Activated naive CD4-positive, alpha-beta T cell treated with anti-CD3 and anti-CD28 coated beads, Interleukin-2, amount 50 U/mL, for 72 hours (primary cell): ENCODE results near the gene TOM1. TPM values are rescaled to one million over a fixed set of nuclear protein-coding genes. Genes with fewer than 3 reads are reported as not detected.

Source experiments
- ATAC-seq, 2 donors: fragments of 150-1000 bp; cut with Tn5 transposase; 2 replicates each; pipeline ENCODE4 v1.10.0; 2021; ENCODE audit warnings: mild to moderate bottlenecking in 2 of 2, moderate library complexity in 2 of 2
- DNase-seq, 2 donors: peaks; one replicate each; pipeline ENCODE4 v3.0.0; 2021 to 2022; ENCODE audit warnings: low spot score in 2 of 2
- H3K27ac Mint-ChIP-seq, 2 donors: one replicate each; pipeline ENCODE4 v1.8.0; 2022; ENCODE audit warnings: mild to moderate bottlenecking in 2 of 2, mixed read lengths in 2 of 2
- H3K36me3 Mint-ChIP-seq, 2 donors: one replicate each; pipeline ENCODE4 v1.8.0; 2022; ENCODE audit warnings: mixed read lengths in 2 of 2
- H3K9me3 Mint-ChIP-seq, 2 donors: one replicate each; pipeline ENCODE4 v1.8.0; 2022; ENCODE audit warnings: mixed read lengths in 2 of 2
- total RNA-seq, 2 donors: library from RNA; stranded (reverse); gene quantifications; one replicate each; pipeline ENCODE4 v1.2.3, GENCODE V29; 2022

TOM1 gene
- total RNA-seq, 2 donors from 2014 or later: 28.5 to 56.7 TPM

DNA sequence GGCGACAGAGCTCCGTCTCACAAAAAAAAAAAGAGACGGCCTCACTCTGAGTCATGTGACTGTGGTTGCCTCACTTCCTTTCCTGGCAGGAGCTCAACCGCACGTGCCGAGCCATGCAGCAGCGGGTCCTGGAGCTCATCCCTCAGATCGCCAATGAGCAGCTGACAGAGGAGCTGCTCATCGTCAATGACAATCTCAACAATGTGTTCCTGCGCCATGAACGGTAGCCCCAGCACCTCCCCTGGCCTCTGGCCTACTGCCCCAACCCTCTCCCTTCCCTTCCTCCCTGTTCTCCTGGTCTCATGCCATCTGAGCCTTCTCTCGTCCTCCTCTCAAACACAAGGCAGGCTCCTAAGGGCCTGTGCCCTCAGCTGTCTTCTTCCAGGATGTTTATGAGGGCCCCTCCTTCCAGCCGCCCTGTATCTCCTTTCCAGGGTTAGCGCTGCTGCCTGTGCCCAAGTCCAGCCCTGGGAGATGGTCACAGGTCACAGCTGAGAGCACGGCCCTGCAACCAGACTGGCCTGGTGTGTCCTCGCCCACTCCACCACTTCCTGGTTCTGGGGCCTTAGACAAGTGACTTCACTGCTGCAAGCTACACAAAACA lies 30.7 kb downstream of the TOM1 start:
- ATAC-seq (peak; percentile 76 to 88), DNase-seq (peak; percentile 40 to 71)
- peak overlapping the region; percentile 79 to 91 for H3K27ac Mint-ChIP-seq
- peaks cover 6 to 11% of the 10 kb centered on the region in 2 donors for H3K36me3 Mint-ChIP-seq
- no peaks in the 10 kb centered on the region for H3K9me3 Mint-ChIP-seq

DNA sequence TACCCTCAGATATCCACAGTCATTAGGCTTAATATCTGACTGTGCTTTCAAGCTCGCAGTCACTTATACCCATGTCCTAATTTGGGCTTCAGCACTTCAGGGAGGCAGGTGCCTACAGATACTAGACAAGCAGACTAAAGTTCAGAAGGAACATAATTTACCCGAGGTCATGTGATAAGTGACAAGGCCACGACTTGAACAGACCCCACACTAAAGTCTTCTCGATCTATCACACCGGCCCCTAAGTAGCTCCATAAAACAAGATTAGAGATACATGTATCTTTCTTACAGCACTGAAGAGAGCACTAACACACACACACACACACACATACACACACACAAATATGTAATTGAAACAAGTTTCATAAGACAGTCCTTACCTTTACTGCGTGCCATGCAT lies 32.6 kb downstream of the TOM1 start:
- Mint-ChIP-seq H3K9me3 (no peaks in the 10 kb centered on the region), H3K36me3 (peaks cover 6 to 11% of the 10 kb centered on the region in 2 donors), H3K27ac (no peak overlapping the region)
- ATAC-seq (no peak), DNase-seq (no peak)

DNA sequence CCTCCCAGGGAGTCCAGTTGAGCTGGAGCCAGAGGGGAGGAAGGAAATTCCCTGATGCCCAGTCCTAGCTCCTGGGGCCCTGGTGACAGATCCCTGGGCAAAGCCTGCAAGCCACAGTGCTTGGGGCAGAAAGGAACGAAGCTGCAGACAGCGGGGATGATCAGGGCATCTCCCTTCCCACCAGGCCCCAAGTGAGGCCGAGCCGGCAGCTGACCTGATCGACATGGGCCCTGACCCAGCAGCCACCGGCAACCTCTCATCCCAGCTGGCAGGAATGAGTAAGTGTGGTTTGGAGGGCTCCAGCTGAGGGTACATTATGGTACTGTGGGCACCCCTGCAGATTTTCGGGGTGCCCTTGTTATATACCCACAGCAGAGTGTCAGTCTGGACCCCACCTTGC lies 33.5 kb downstream of the TOM1 start:
- DNase-seq (no peak), ATAC-seq (no peak)
- Mint-ChIP-seq H3K27ac (peak overlapping the region in 1 of 2 donors; percentile 52), H3K36me3 (peaks cover 6 to 11% of the 10 kb centered on the region in 2 donors), H3K9me3 (no peaks in the 10 kb centered on the region)

DNA sequence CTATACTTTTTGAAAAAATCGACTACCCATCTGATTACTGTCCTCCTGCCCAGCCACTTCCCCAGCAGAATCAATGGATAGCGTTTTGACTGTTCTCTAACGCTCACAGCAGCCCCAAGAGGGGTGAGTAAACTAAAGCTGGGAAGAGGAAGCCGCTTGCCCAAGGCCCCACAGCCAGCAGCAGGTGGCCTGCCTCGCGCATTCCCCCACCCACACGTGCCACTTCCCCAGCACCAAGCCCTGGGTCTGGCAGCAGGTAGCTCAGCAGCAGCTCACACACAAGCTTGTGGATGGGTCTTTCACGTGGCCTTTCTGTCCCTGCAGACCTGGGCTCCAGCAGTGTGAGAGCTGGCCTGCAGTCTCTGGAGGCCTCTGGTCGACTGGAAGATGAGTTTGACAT lies 34.3 kb downstream of the TOM1 start:
- no peak for DNase-seq
- peaks cover 6 to 11% of the 10 kb centered on the region in 2 donors for H3K36me3 Mint-ChIP-seq
- H3K9me3 Mint-ChIP-seq: no peaks in the 10 kb centered on the region
- ATAC-seq: peak; percentile 17 to 33
- H3K27ac Mint-ChIP-seq: peak overlapping the region in 1 of 2 donors; percentile 52

DNA sequence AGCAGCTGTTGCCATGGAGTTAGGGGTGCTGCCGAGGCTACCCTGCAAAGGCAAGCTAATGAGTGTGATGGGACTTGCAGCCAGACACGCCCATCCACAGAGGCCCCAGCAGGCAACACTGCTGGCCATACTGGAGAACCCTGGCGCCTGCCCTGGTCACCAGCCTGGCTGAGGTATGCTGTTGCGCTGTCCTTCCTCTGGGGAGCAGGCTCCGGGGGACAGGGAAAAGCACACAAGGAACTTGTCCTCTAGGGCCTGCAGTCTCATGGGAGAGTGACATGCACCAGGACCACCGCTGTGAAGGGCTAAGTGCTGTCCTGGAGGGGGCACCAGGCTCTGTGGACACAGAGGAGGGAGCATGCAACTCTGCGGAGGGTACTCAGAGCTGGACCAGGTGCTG lies 35.8 kb downstream of the TOM1 start:
- Mint-ChIP-seq H3K27ac (peak overlapping the region; percentile 46 to 52), H3K36me3 (peaks cover 7% of the 10 kb centered on the region in 2 donors), H3K9me3 (no peaks in the 10 kb centered on the region)
- DNase-seq (no peak), ATAC-seq (no peak)

DNA sequence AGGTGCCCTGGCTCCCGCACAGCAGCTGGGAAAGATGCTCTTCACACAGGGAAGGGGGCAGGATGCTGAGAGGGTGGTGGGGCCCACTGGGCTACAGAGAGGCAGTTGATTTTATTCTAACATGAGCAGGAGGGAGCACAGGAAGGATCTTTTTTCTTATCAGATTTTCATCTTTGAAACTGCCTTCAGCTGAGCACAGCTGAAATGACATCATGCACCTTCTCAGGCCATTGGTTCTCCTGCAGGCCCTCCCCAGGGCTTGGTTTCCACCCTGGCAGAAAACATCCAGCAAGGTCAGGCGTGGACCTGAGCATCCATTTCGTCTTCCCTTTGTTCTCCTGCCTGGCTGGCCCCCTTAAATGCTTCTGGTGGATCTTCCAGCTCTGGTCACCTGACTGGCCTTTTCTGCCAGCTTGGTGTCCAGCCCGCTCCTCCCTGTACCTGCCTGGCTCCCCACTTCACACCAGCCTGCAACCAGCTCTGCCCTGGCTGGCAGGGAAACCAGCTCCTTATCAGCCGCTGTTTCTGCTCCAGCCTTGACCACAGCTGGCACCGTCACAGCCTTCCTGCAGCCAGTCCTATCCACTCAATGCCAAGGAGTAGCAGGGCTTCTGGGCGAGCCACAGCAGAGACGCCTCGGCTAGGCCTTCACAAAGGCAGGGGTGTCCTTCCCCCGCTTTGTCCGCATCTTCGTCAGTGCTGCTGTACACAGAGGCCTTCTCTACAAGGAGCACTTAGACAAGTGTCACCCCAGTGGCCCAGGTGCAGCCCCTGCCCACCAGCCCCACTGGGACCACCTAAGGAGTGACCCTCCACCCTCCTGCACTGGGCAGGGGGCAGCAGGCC lies 36.5 kb downstream of the TOM1 start:
- Mint-ChIP-seq H3K36me3 (peaks cover under 1 to 5% of the 10 kb centered on the region in 2 donors), H3K27ac (peak overlapping the region; percentile 46 to 52), H3K9me3 (no peaks in the 10 kb centered on the region)
- DNase-seq (no peak), ATAC-seq (no peak)

DNA sequence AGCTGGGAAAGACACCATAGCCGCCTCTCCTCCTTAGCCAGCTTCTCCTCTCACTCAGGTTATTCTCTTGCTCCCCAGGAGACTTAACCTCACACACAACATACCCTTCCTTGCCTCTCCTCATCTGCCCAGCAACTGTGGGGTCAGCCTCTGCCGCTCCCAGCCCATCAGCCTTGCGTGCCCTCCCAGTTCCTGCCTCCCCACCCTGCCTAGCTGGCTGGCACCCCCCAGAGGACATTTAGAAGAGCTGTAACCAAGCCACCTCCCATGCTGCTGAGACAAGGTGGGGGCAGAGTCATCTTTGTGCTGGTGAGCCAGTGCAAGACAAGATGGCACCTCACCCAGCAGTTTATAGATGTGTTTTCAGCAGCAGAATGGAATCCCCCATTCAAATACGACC lies 38.2 kb downstream of the TOM1 start:
- no peak overlapping the region for H3K27ac Mint-ChIP-seq
- peaks cover 0 to 5% of the 10 kb centered on the region in 2 donors for H3K36me3 Mint-ChIP-seq
- no peaks in the 10 kb centered on the region for H3K9me3 Mint-ChIP-seq
- ATAC-seq (no peak), DNase-seq (no peak)

DNA sequence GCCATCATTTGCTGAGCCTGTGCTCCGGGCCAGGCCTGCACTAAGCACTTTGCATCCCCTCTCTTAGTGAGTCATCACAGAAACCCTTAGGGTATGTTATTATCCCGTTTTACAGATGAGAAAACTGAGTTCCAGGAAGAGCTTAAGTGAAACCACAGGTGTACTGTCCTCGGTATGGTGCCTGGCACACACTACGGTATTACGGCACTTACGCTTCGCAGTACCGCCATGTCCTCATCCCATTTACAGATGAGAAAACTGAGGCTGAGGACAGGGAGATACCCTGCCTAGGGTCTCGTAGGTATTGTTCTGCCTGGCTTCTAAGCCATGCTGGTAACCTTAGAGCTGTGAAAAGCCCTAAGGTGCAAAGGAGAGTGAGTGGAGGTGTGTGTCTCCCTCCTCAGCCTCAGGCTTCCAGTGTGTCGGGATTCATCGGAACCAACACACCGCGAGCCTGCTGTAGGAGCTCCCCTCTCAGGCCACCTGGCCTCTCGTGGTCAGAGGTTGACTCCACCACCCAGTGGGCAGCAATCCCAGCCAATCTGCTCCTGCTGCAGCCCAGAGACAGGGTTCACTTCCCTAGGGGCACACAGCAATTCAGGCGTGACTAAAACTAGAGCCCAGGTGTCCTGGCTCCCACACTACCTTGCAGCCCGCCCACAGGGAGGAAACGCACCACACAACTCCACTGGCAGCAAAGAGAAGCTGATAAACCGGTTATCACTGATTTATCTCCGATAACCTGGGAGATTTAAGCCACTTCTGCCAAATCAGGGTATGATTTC lies 41.6 kb downstream of the TOM1 start:
- Mint-ChIP-seq H3K9me3 (no peaks in the 10 kb centered on the region), H3K27ac (no peak overlapping the region), H3K36me3 (peaks cover 0 to 5% of the 10 kb centered on the region in 2 donors)
- DNase-seq (no peak), ATAC-seq (no peak)

DNA sequence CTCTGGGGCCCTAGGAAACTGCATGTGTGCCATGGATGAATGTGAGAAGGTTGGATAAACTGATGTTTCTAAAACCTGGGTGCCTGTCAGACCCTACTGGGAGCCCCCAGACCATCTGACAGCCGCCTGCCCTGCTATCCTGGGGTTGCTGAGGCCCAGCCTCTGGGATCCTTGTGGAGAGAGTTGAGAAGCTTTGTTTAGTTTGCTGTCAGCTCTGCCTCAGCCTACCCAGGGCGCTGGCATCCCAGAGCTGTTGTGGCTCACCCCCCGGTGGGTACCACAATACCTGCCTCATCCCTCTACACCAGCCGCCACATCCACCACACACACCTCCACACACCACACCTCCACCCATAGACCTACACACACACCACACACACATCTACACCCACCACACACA lies 42.7 kb downstream of the TOM1 start:
- H3K36me3 Mint-ChIP-seq: peaks cover 0 to 5% of the 10 kb centered on the region in 2 donors
- H3K27ac Mint-ChIP-seq: no peak overlapping the region
- ATAC-seq: peak; percentile 22 to 25
- no peak for DNase-seq
- H3K9me3 Mint-ChIP-seq: no peaks in the 10 kb centered on the region

DNA sequence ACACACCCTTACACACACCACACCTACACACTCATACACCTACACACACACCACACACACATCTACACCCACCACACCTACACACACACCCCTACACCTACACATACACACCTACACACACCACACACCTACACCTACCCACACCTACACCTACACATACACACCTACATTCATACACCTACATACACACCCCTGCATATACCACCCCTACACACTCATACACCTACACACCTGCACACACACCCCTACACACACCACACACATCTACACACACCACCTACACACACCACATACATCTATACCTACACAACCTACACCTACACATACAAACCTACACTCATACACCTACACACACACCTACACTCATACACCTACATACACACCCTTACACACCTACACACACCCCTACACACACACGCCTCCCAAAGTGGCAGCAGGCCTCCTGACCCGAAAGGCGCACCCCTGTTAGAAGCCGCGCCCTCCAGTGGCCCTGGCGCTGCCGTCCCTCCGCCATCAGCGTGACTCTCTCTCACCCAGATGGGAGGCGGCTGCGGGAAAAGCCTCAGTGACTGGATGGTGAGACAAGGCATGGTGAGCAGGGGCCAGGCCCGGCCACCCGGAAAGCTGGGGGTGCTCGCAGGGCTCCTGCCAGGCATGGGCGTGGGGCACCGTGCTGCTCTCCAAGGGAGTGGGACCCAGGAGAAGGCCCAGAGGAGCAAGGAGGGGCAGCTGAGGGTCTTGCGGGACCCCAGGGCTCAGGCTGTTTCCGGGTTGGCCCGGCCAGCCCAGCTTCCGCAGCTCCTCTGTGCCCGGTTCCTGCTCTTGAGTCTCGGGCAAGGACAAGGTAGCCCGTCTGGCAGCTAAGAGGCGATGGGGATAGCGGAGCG lies 44.2 kb downstream of the TOM1 start:
- no peak for ATAC-seq
- Mint-ChIP-seq H3K36me3 (peaks cover 0 to 5% of the 10 kb centered on the region in 2 donors), H3K27ac (no peak overlapping the region), H3K9me3 (no peaks in the 10 kb centered on the region)
- no peak for DNase-seq

DNA sequence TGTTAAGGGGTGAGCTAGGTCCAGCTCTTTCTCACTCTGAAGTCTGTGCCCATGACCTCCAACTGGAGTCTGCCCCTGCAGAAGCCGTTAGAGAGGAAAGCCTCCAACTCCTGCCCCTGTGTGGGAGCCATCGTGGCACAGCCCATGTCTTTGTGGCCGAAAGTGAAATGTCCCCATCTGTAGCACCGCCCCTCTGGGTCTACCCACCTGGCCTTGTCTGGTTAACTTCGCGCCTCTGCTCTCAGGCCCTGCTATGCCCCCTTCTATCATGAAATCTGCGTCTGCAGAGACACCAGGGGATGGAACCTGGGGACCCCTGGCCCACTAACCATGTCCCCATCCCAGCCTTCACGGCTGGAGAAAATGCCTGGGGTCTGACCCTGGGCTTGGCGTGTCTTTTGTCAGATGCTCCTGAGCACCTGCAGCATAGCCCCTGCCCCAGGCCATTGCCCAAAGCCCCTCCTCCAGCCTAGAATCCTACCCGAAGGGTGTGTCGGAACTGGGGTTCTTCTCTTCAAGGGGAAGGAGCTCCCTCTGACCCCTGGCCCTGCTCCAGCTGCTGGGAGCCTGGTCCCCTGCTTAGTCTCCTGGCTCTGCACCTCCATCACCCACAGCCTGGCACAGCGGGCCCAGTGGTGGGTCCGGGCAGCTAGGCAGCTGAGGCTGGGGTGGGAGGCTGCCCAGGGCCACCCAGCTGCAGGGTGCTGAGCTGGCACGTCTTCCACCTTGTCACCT lies 45.4 kb downstream of the TOM1 start:
- ATAC-seq (no peak), DNase-seq (no peak)
- Mint-ChIP-seq H3K27ac (peak overlapping the region in 1 of 2 donors; percentile 28), H3K36me3 (peaks cover 0 to under 1% of the 10 kb centered on the region in 2 donors), H3K9me3 (no peaks in the 10 kb centered on the region)

DNA sequence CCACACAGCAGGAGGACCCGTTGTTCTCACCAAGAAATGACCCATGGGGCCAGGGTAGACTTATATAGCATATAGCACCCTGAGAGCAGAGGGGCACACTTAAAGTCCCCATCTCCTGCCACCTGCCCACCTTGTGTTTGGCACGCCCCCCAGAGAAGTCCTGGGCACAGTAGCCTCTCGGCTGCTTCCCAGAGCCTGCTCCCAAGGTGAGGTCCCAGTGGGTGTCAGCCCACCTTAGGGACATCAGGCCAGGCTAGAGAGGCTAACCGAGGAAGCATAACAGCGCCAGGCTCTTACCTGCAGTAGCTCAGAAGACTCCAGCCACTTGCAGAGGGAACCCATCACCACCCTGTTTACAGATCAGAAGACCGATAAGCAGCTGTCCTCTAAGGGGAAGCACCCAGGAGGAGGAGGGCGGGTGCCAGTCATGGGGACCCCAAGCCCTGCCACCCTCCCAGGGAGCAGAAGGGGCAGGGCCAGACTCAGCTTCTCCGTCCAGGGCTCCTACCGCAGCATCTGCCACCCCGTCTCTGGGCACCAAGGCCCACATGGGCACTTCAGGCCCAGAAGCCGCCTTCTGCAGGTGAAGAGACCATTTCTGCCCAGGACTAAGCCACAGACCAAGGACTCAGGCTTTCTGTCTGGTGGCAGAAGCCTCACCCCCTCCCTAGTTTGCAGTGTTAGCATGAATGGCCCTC lies 46.3 kb downstream of the TOM1 start:
- DNase-seq: no peak
- H3K27ac Mint-ChIP-seq: peak overlapping the region in 1 of 2 donors; percentile 28
- no peak for ATAC-seq

DNA sequence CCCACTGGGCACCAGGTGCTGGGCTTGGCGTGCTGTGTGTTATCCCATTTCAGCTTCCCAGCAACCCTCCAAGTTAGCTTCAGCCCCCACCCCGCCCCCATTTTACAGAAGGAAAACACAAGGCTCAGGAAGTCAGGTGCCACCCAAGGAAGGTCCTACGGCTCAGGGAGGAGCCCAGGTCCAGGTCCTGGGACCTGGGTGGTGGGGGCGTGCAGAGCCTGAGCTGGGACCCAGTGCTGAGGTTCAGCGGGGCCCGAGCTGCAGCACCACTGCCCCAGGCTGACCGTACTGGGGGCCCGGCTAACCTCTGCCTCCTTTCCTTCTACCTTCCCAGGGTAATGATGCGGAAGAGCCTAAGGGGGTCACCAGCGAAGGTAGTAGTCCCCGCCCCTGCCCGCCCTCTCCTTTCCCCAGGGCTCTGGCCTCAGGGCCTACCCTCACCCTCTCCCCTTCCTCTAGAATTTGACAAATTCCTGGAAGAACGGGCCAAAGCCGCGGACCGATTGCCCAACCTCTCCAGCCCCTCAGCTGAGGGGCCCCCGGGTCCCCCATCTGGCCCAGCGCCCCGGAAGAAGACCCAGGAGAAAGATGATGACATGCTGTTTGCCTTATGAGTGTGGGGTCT lies 47.0 kb downstream of the TOM1 start:
- Mint-ChIP-seq H3K36me3 (no peaks in the 10 kb centered on the region), H3K27ac (no peak overlapping the region), H3K9me3 (no peaks in the 10 kb centered on the region)
- DNase-seq (no peak), ATAC-seq (no peak)

More for the DNA sequence above, 46.3 kb downstream of the TOM1 start:
- Mint-ChIP-seq H3K9me3 (no peaks in the 10 kb centered on the region), H3K36me3 (no peaks in the 10 kb centered on the region)

DNA sequence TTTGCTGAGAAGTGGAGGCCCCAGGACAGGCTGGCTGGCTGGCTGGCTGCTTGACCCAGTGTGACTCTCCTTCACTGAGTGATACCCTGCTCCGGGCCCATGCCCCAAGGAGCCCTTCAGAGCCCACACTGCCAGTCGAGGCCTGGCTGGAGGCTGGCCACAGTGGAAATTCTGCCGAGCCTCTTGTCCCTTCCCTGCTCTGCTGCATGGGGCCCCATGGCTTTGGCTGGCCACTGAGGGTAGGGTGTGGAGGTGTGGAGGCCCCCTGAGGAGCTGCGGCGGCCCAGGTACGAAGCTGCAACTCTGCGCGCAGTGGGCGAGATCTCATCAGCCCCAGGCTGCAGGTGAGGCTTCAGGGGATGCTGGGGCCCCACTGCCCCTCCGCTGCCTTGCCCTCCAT lies 47.8 kb downstream of the TOM1 start:
- H3K9me3 Mint-ChIP-seq: no peaks in the 10 kb centered on the region
- ATAC-seq (no peak), DNase-seq (no peak)
- H3K36me3 Mint-ChIP-seq: no peaks in the 10 kb centered on the region
- H3K27ac Mint-ChIP-seq: peak overlapping the region in 1 of 2 donors; percentile 5
